HG02678 (cell line): ENCODE data around the gene IPCEF1.

ENCODE experiments used
- ATAC-seq: cut with Tn5 transposase; IDR thresholded peaks from one replicate; pipeline ENCODE4 v1.9.1; 2021; ENCODE audit warnings: mild to moderate bottlenecking, moderate library complexity; ENCODE audit not compliant: unreplicated experiment

IPCEF1 gene

GRCh38 chr6:154298297-154298696, 58.3 kb downstream of the IPCEF1 start:
- peak; percentile 41 for ATAC-seq

- ATAC-seq: no peak
Observed at GRCh38 chr6:154297721-154298120, 58.9 kb downstream of the IPCEF1 start.

DNA sequence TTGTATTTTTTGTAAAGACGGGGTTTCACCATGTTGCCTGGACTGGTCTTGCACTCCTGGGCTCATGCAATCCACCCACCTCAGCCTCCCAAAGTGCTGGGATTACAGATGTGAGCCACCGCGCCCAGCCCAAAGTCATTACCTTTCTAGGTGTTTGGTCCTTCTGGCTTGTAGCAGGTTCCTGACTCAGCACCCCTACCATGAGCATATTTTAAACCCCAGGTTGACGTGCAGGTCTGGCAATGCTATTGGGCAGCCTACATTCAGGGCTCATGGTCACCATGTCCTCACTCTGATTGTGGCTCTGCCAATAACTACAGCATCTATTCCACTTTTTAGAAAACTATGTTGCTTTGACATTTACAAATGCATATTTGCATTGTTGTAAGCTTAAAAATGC, 59.4 kb downstream of the IPCEF1 start:
- ATAC-seq: no peak

DNA sequence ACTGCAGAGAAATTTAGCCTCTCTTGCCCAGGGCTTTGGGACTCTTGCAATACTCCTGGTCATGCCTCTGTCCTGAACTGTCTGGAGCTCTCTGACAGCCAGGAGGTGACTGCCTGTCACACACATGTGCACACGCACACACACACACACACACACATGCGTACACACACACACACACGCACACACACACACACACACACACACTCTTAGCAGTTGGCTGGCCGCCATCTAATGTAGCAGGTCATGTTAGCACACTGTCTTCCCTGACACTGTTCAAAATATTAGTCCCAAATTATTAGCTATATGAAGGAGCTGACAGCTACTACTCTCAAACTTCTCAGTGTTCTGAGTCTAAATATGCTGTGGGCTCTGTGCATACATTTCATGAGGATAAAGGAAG, 60.9 kb downstream of the IPCEF1 start:
- ATAC-seq: no peak

- no peak for ATAC-seq
Observed at GRCh38 chr6:154292855-154293519, 63.6 kb downstream of the IPCEF1 start.

- ATAC-seq: no peak
Observed at GRCh38 chr6:154292066-154292465, 64.5 kb downstream of the IPCEF1 start.

- no peak for ATAC-seq
Observed at GRCh38 chr6:154289818-154290508, 66.6 kb downstream of the IPCEF1 start.

DNA sequence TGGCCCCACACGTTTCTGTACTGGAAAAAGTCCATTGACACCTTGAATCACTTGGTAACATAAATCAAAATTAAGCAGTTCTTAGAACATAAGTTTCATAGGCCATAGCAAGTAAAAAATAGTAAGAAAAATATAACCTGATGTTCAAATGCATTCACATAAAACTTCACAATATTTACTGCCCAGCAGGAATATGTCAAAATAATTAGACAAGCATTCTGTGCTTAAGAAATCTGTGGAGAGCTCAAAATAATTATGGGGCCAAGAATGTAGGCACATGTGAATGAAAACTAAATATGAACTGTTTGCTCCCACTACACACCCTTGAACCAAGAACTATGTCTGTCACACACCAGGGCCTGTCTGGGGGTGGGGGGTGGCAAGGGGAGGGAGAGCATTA, 70.8 kb downstream of the IPCEF1 start:
- ATAC-seq: no peak

DNA sequence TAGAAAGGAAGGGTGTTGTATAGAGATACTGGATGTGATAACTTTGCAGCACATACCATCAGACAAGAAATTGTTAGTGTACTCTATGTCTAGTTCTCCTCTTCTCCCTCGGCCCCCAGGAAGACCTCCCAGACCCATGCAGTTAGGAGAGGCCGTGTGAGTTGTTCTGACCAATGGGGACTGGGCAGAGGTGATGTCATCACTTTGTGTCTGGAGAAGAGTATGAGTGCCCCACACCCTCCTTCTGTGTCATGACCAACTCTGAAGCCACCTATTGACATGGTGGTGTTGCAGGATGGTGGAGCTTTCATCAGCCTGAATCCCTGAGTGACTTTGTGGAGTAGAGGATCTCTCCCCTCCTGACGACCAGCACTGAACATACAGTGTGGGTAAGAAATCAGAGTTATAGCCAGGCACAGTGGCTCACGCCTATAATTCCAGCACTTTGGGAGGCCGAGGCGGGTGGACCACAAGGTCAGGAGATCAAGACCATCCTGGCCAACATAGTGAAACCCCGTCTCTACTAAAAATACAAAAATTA, 72.2 kb downstream of the IPCEF1 start:
- ATAC-seq: no peak

GRCh38 chr6:154280521-154280920, 76.1 kb downstream of the IPCEF1 start:
- ATAC-seq: no peak

DNA sequence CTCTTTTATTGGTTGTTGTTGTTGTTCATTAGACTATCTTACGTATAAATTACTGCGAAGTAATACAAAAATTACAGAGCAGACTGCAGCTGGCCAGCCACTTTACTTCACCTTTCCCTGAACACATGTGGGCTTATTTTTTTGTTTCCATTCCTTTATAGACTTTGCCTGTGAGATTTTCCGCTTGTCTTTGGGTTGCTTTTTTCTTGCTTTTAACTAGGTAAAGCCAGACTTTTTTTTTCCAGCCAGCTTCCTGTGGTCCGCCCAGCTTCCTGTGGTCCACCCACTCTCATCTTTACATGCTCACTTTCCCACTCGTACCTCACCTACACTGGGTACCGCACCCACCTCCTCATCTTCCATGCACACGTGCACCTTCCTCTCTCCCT, 79.0 kb downstream of the IPCEF1 start:
- peak; percentile 60 for ATAC-seq

DNA sequence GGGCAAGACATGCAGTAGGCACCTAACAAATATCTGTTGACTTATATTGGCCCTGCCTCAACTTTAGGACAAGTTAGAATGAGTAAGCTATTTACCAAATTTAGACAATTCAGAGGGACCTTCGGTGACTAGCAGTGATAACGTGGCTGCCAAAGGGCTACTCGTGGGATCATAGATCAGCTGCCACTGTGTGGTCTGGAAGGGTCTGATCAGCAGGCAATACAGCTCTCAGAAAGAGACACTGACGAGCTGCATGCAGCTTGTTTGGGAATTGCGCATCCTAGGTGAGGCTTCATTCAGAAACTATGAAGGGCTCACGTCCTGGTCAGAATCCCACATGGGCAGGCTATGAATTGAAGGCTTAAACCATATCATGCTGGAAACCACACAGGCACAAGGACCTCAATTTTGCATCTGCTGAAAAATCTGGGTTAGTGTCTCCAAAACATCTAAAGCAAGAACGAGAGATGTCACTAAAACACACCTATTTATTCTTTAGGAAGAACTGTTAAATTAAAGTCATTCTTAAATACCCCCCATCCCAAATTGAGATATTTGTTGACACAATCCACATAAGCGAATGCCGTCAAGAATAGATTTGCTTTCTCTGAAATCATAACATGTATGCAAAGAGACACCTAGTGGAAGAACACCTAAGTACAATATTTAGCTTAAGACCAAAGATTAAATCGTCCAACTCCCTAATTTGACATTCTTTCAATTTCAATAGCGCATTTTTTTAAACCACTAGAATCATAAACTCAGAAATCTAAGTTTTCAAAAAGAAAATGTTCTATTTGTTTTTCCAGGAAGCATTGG, 79.6 kb downstream of the IPCEF1 start:
- peak; percentile 75 for ATAC-seq

DNA sequence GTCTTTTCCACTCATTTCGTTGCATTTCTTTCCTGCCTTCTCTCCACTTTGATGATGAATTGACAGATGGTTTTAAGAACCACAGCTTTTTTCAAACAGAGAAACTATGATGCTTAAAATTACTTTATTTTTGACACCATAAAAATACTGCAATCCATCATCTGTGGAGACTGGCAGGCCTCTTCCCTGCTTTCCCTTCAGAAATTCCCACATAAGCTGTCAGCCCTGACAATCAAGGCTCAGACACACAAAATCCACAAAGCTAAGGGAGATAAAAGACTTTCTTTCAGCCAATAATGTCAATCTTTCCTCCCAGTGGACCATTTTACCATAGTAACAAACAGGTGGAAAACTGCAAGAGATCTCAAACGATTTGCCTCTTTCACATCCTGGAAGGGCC, 82.4 kb downstream of the IPCEF1 start:
- ATAC-seq: no peak

DNA sequence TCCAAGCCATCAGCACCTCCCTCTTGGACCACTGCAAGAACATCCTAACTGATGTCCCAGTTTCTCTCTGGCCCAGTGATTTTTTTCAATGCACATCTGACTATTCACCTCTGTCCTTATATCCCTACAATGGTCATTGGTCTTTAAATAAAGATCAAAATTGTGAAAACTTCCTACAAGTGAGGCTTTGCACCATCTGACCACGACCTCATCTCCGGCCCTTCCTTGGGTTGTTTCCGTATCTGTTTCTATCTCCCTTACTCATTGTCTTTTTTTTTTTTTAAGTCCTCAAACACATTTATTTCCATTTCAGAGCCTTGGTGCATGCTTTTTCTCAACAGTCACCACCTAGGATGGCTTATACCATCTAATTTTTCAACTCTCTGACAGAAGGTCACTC, 88.1 kb downstream of the IPCEF1 start:
- ATAC-seq: no peak

- ATAC-seq: no peak
Observed at GRCh38 chr6:154267508-154268106, 89.0 kb downstream of the IPCEF1 start.

DNA sequence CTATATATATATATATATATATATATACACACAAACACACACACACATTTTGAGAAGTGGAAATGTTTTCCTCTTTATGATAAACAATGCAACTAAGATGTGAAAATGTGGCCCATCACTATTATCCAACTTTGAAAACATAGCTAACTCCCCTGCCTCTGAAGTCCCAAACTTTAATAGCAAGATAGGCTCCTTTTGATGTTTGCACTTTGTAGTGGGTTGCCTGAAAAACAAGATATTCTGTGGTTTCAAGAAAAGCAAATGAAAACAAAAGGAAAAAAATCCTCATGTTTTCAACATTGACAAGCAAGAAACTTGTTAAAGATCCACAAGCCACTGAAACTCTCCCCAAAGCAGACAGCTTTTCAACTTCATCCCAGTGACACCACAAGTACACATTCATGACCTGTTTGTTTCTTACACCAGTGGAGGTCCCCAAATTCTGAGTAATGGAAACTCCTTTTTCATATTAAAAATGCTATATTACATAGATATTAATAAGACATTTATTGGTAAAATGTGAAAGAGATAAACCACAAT, 90.0 kb downstream of the IPCEF1 start:
- ATAC-seq: peak; percentile 41

DNA sequence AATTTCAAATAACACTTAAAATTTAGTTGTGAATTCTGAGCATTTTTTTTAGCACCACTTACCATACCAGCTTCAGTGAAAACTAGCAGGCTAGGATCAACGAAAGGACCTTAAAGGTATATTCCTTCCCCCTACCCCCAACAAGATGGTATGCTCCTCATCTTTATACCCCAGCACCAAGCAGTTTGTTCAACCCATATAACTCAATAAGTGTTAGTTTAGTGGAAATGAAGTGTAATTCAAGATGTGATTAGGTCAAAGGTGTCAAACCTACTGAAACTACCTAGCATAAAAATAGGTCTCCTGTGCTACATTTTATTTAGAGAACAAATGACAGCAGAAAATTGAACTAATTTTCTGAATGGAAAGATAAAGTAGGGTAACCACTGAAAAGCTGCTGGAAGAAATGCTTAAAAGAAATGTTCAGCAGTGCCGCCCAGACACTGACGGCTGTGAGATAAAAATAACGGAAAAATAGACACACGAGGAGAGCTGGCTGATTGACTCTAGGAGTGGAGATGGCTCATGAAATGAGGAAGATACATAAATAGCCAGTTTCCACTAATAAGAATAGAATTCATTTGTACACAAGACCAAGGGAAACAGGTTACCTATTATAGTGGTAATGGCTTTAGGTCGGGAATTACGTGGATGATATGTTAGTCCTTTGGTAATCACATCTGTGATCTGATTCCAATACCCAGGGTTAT, 94.8 kb downstream of the IPCEF1 start:
- no peak for ATAC-seq

DNA sequence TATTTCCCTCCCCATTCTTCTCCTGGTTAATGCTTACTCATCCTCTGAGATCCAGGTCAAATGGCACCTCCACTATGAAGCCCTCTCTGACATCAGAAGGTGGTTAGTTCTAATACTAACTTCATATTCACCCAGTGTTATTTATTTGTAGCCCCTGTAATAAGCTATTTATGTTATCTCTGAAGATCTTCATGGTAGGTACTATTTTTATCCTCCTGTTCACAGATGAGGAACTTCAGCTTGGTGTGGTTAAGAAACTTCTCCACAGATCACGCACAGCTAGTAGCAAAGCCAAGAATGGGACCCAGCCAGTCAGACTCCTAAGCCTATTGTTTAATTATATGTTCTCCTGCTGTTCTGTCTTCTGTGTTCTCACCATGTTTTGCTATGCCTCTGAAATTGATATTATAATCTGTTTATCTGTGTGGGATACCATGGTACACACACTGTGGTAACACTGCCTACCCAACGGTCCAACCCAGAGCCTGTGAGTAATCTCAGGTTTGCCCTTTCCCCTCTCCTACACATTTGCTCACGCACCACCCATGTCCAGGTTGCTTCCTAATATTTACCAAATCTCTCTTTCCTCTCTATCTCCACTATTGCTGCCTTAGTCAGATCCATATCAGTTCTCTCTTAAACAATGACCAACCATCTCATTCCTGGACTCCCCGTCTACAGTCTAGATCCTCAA, 98.4 kb downstream of the IPCEF1 start:
- ATAC-seq: peak; percentile 79

GRCh38 chr6:154257067-154257466, 99.5 kb downstream of the IPCEF1 start:
- no peak for ATAC-seq

GRCh38 chr6:154252678-154253077, 103.9 kb downstream of the IPCEF1 start:
- ATAC-seq: no peak
